ENCODE measurements around the gene KCNC3.
A peak's percentile ranks its signal among the peaks of the same experiment; 100 is the strongest.

The KCNC3 gene

DNA sequence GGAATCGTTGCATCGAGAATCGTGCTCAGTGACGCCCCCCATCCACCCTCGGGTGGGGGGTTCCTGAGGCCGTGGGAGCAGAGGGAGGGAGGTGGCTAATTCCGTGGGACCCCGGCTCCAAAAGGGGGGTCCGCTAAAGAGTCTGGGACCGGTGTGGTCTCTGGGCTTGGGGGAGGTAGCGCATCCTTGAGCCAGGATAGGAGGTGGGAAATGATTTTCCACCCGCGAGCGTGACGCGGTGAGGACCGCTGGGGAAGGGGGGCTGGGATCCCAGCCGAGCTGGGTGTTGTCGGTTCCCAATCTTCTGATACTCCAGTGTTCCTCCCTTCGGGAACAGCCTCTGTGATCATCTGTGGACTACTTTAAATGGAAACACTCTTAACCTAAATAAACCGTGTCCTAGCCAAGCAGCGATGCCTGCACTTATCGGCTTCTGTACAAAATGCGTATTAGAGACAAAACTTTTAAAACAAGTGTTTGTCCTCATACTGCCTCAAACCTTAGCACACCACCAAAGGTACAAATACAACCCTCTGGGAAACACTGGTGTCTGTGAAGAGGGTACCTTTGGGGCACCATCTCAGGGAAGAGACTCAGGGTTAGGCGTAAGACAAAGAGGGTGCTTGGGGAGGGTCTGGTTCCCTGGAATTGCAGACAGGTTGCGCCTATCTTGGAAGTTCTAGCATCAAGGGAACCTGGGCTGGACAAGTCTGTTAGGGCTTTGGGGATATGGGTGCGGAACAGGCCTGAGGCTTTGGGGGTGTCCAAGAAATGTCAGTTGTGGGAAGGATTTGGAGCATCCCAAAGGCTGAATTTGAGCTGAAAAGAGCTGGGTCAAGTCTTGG is 16.0 kb downstream of the KCNC3 start:
- FAIRE-seq (no peak), DNase-seq (ENCODE audit: low spot score) (no peak)

DNA sequence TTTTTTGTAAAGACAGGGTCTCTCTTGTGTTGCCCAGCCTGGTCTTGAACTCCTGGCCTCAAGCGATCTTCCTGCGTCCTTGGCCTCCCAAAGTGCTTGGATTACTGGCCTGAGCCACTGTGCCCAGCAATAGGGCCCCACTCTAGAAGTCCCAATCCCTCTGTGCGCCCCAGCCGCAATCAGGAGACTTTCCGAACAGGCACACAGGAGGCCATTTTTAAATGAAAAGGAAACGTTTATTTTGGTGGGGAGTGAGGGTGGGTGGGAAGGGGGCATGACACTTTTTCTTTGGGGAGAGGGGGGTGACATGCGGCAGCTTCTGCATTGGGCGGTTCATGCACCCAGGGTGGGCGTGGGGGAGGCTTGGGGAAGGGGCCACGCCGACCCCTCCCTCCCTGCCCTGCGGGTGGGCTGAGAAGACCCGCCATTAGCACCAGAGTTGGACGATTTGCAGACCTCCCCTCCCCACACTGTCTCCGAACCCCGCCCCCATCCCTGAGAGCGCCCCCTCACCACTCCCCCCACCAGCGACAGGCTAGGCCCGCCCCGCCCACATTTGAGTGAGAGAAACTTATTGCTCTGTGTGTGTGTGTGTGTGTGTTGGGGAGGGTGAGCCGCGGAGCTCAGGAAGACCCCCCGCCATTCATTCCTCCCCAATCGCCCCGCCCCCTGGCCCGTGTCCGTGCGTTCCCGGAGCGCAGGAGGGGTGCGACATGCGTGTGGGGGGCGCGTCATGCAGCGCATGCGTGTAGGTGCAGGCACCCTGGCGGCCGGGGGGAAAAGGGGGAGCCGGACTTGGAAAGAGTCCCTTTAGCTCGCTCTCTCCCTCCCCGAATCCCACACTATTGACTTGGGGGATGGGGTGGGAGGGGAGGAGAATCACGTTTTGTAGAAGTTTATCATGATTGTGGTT is 17.2 kb downstream of the KCNC3 start:
- DNase-seq (ENCODE audit: low spot score) (no peak), FAIRE-seq (no peak)

DNA sequence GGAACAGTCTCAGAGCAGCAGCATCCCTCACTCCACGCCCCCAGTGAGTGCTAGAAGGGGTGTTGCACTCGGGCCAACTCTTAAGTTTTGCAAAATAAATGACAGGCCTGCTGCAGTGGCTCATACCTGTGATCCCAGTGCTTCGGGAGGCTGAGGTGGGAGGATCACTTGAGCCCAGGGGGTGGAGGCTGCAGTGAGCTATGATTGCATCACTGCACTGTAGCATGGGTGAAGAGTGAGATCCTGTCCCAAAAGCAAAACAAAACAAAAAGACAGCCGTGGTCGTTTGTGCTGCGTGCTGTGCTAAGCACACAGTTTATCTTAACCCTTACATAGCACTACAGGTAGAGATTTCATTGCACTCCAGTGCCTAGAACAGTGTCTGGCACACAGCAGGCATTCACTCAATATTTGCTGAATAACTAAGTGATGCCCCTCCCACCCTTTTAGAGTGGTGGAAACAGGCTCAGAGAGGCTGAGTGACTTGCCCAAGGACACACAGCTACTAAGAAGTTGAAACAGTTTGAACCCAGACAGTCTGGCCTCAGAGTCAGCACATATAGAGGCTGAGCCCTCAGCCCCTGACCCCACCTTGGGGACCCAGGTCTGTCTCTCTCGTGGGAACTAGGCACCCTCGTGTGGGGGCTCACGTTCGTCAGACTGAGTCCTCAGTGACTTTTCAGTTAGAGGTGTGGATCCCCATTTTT is 18.3 kb downstream of the KCNC3 start:
- FAIRE-seq = no peak

DNA sequence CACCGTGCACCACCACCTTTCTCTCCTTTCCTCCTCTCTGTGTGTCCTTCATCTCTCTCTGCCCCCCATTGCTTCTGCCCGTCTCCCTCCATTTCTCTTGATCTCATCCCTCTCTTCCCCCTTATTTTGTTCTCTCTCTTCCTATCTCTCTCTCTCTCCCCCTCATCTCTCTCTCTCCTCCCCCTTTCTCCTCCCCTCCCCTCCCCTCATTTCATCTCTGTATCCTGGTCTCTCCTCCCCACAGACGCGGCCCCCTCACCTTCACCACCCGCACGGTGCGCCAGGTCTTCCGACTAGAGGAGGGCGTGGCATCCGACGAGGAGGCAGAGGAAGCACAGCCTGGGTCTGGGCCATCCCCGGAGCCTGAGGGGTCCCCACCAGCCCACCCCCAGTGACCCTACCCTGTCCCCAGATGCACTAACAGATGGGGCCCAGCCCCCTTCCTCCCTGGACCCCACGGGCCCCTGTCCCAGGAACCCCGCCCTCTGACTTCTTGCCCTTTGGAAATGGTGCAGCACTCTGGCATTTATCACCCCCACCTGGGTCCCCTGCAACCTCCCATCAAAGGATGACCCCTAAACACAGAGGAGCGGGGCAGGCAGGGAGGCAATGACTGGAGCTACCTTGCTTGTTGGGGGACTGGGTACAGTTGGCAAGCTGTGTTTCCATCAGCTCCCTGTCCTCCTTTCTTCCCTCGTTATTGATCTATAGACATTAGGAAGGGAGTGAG is 19.6 kb downstream of the KCNC3 start:
- FAIRE-seq = no peak
- DNase-seq (ENCODE audit: low spot score) = no peak

More for the DNA sequence above, 18.3 kb downstream of the KCNC3 start:
- DNase-seq (ENCODE audit: low spot score) = no peak

DNA sequence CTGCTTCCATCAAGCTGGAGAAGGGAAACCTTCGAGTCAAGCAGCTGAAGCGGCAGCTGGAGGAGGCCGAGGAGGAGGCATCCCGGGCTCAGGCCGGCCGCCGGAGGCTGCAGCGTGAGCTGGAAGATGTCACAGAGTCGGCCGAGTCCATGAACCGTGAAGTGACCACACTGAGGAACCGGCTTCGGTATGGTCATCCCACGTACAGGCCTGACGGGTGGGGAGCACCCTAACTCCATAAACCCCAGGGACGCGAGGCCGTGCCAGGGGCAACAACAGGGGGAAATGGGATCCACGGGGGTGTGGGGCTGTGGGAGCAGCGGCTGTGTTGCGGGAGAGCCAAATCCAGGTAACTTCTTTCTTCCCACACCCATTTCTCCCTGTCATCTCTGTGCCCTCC is 20.2 kb downstream of the KCNC3 start:
- no peak for FAIRE-seq
- DNase-seq (ENCODE audit: low spot score) = no peak

DNA sequence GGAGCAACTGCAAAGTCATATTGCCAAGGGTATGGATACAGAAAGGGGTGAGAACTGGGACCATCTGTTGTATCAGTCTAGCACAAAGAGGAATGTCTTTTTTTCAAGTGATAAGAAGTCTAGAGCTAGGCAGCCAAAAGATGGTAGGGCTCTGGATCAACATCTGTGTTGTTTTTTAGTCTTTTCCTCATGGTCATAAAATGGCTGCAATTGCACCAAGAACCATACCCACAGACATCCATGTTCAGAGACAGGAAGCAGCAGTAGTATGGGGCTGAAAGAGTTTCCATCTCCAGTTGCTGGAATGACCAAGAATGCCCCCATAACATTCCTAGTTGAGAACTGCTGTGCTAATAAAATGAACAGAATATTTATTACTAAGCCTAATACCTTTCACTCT is 25.6 kb downstream of the KCNC3 start:
- FAIRE-seq (no peak), DNase-seq (ENCODE audit: low spot score) (no peak)

DNA sequence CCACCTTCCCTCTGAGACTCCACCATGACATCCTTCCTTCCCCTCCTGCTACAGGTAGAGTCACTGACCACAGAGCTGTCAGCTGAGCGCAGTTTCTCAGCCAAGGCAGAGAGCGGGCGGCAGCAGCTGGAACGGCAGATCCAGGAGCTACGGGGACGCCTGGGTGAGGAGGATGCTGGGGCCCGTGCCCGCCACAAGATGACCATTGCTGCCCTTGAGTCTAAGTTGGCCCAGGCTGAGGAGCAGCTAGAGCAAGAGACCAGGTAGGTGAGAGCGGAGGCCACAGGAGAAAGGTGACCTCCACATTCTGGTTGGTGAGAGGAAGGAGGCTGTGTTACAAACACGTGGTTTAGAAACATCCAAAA is 27.6 kb downstream of the KCNC3 start:
- no peak for FAIRE-seq
- DNase-seq (ENCODE audit: low spot score) = no peak

DNA sequence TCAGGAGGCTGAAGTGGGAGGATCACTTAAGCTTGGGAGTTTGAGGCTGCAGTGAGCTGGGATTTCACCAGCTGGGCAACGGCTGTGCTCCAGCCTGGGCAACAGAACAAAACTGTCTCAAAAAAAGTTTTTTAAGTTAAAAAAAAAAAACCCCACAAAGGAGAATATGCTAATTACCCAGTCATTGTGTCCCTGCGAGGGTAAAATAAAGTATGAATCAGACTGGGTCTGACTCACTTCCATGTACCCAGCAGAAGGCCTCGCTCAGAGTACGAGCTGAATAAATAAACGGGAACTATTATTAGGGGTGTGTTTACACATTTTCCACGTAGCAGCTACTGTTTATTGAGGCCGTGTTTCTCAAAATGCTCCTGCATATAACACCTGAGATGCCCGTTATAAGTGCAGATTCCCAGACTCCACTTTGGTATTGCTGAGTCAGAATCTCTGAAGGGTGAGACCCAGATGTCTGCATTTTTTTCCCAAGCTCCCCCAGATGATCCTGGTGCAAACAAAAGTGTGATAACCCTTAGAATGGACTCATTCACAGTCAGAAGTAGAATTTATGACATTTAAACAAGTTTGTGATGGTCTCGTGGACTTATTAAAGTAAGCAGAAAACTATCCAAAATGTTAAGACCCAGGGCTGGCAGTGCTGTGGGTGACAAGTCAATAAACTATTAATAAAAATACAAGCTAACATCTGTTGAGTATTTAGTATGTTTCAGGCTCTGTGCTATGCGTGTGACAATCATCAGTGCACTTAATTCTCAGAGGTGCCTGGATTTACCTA is 28.2 kb downstream of the KCNC3 start:
- FAIRE-seq = no peak
- peak; percentile 23 for DNase-seq (ENCODE audit: low spot score)

DNA sequence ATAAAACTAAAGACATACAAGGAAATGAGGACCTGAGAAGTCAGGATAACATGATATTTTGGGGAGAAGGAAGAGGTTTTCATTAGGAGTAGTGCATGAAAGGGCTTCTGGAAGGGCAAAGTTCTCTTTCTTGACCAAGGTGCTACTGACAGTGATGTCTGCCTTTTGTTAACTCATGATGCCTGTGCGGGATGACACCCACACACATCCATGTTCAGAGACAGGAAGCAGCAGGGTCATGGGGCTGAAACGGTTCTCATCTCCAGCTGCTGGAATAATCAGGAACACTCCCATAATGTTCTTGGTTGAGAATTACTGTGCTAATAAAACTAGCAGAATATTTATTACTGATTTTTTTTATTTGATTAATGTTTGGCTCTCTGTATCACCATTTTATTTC is 29.1 kb downstream of the KCNC3 start:
- no peak for DNase-seq (ENCODE audit: low spot score)
- FAIRE-seq = no peak

DNA sequence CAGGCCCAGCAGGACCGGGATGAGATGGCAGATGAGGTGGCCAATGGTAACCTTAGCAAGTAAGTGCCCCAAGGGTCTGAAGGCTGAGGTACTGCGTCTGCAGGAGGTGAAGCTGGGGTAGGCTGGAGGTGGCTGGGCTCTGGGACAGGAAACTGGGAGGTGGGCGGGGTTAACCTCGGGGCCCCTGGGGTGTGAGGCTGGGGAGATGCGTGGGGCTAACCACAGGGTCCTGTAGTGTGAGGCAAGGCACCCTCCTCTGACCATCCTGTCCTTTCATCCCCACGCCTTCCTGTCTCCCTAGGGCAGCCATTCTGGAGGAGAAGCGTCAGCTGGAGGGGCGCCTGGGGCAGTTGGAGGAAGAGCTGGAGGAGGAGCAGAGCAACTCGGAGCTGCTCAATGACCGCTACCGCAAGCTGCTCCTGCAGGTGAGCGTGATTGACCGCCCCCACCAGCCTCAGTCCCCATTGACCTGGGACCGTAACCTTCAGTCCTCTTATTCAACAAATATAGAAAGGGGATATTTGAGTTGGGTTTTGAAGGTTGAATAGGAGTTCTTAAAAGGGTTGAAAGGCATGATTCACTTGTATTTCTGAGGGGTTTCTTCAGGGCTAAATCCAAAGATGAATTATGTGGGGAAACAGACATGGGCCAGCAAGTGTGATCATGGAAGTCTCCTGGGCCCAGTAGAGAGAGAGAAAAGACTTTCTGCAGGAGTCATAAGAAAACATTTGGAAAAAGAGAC is 35.7 kb downstream of the KCNC3 start:
- no peak for FAIRE-seq
- DNase-seq (ENCODE audit: low spot score) = no peak

DNA sequence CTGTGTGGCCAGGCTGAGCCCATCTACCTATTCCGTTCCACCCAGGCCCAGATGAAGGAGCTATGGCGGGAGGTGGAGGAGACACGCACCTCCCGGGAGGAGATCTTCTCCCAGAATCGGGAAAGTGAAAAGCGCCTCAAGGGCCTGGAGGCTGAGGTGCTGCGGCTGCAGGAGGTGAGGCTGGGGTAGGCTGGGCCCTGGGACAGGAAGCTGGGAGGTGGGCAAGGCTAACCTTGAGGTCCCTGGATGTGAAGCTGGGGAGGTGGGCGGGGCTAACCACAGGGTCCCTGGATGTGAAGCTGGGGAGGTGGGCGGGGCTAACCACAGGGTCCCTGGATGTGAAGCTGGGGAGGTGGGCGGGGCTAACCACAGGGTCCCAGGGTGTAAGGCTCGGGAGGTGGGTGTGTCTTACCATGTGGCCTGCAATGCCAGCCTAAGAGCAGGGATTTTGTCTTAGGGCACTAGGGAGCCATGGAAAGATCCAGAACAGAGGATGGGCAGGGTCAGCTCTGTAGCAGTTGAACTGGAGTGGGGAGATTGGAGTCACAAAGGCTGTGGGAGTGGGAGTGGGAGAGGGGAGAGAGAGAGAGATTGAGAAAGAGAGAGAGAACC is 36.9 kb downstream of the KCNC3 start:
- DNase-seq (ENCODE audit: low spot score) (no peak), FAIRE-seq (no peak)

DNA sequence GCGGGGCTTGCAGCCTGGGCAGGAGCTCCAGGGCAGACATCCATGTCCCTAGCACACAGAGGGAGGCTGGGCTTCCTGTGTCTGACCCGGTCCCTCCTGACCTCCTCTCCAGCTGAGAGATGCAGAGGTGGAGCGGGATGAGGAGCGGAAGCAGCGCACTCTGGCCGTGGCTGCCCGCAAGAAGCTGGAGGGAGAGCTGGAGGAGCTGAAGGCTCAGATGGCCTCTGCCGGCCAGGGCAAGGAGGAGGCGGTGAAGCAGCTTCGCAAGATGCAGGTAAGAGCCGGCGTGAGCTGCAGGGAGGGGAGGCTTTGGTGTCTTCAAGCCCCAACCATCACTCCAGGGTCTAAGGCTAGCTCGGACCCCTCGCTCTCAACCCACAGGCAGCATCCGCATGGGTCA is 38.4 kb downstream of the KCNC3 start:
- DNase-seq (ENCODE audit: low spot score) (no peak), FAIRE-seq (no peak)

DNA sequence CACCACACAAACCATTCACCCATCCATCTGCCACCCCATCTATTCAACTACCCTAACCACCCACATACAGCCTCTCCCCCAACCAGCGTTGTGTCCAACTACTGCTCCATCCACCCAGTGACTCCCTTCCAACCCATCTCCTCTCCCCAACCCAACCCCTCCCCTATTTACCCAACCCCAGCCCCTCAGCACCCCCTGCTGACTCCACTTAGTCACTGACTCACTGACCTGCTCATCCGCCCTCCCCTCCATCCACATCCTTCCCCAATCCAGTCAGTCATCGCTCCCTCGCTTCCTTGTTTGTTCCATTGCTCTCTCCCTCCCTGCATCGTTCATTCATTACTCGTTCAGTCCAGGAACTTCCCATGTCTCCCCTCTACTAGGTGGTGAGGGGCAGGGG is 39.2 kb downstream of the KCNC3 start:
- FAIRE-seq (no peak), DNase-seq (ENCODE audit: low spot score) (no peak)

DNA sequence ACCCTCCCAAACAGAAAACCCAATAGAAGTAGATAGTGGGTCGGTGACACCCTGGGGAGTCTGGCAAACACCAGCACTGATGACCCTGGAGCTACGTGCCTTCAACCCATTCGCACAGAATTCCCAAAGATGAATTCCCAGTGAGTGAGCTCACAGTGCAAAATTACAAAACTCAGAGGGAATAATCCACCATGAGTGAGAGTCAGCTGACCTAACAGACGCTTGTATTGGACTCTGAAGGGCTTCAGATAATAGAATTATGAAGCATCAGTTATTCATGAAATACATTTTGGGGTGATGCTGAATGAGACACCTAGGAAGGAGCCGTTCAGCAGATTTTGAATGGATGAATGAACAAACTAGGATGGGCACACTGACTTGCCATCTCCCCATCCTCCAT is 40.2 kb downstream of the KCNC3 start:
- FAIRE-seq = no peak
- DNase-seq (ENCODE audit: low spot score) = no peak

DNA sequence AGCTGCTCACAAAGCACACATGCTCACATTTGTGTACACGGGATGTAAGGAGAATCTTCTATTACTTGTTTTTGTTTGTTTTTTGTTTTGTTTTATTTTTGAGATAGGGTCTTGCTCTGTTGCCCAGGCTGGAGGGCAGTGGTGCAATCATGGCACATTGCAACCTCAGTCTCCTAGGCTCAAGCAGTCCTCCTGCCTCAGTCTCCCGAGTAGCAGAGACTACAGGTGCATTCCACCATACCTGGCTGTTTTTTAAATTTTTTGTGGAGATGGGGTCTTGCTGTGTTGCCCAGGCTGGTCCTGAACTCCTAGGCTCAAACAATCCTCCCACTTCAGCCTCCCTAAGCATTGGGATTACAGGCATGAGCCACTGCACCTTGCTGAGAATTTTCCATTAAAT is 41.8 kb downstream of the KCNC3 start:
- no peak for FAIRE-seq

DNA sequence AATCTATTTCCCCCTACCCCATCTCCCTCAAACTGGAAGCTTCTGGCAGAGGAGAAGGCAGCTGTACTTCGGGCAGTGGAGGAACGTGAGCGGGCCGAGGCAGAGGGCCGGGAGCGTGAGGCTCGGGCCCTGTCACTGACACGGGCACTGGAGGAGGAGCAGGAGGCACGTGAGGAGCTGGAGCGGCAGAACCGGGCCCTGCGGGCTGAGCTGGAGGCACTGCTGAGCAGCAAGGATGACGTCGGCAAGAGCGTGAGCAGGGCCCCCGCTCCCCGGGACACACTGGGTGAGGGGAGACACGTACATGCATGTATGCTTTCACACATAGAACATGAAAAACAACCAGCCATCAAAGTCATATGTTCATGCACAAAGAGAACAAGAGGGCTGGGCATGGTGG is 42.7 kb downstream of the KCNC3 start:
- FAIRE-seq = no peak
- DNase-seq (ENCODE audit: low spot score) = no peak

More for the DNA sequence above, 41.8 kb downstream of the KCNC3 start:
- DNase-seq (ENCODE audit: low spot score) = no peak

DNA sequence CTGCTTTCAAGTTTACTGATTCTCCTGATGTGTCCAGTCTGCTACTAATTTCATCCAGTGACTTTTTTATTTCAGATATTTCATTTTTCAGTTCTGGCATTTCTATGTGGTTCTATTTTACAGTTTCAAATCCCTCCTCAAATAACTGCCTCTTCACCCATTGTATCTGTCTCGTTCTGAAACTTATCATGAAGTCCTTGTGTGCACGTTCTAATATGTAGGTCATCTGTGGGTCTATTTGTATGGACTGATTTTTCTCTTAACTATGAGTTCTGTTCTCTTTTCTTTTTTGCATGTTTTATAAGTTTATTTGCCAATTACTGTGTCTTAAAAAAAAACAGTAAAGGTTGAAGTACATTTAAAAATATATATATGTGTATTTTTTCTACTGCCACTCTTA is 43.3 kb downstream of the KCNC3 start:
- no peak for FAIRE-seq
- no peak for DNase-seq (ENCODE audit: low spot score)

DNA sequence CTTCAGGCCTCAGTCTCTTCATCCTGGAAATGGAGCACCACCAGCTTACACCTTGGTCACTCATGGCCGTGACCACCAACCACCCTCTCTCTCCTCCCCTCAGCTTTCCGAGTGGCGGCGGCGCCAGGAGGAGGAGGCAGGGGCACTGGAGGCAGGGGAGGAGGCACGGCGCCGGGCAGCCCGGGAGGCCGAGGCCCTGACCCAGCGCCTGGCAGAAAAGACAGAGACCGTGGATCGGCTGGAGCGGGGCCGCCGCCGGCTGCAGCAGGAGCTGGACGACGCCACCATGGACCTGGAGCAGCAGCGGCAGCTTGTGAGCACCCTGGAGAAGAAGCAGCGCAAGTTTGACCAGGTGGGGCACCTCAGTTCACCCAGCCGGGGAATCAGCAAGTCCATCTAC is 47.7 kb downstream of the KCNC3 start:
- no peak for FAIRE-seq

DNA sequence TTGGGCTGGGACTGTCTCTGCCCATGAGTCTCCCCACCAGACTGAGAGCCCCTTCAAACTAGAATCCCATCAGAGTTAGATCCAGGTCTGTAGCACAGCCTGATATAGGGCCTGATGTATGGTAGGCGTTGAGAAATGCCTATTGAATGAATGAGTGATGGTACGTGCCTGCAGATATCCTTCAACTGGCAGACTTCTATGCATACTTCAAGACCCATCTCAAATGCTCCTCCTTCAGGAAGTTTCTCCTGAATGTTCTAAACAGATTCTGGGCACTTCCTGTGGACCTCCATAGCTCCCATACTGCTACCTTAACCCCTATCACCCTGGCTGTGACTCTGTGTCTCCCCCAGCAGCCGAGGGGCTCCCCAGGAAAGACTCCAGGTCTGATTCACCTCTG is 48.2 kb downstream of the KCNC3 start:
- FAIRE-seq (no peak), DNase-seq (ENCODE audit: low spot score) (no peak)

More for the DNA sequence above, 47.7 kb downstream of the KCNC3 start:
- no peak for DNase-seq (ENCODE audit: low spot score)

All from RCC 7860 (cell line).